Measurements from ENCODE around the gene PRKCB.

Gene PRKCB

DNA sequence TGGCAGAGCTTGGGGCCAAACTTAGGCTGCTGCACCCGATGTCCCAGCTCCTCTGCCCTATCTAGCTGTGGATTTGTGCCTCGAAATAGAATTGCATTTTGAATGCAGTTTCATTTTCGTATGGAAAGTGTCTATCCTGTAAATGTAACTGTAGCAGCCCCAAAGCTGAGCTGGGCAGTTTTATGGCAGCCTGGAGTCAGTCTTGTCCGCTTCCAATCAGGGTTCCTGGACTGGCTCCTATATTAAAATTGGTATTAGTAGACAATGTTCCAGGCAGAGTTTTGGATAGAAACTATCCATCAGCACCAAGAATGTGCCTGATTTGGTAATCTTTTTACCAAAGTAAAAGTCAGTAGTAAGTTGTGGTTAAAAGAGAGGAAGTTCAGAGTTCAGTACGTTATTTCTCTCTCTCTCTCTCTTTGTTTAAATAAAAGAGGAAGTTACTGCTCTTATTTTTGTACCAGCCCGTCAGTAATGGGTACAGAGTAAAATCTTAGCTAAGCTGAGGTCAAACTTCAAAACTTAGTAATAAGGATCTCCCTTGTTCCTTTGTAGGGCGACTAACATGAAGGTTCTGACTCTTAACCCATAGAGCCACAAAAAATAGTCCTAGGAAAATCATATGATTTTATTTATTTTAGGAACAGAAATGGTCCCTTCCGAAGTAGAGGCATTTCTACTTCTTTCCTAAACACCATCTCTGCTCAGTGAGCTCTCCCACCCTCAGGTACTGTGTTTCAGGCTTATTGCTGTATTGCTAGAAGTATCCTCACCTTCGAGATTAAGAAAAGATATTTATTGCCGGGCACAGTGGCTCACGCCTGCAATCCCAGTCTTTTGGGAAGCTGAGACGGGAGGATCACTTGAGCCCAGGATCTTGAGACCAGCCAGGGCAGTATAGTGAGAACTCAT, 28.0 kb downstream of the PRKCB start:
- Histone ChIP-seq H3K9ac (ENCODE audit: low read depth, low read length, poor library complexity, severe bottlenecking) (peak overlapping the region; percentile 69), H3K9me3 (ENCODE audit: insufficient read depth, low read depth, low read length) (no peaks in the 10 kb centered on the region), H3K27me3 (ENCODE audit: insufficient read depth, low read length, poor library complexity, severe bottlenecking) (no peaks in the 10 kb centered on the region), H3K9me2 (replicated peaks; ENCODE audit: low read depth, low read length) (no peaks in the 10 kb centered on the region), H3K4me2 (ENCODE audit: low read depth, low read length, poor library complexity, severe bottlenecking) (peak overlapping the region; percentile 97), H4K20me1 (ENCODE audit: insufficient read depth, low read length, poor library complexity, severe bottlenecking) (no peaks in the 10 kb centered on the region), H3K36me3 (ENCODE audit: insufficient read depth, low read length) (no peaks in the 10 kb centered on the region), H3F3A (ENCODE audit: low read depth) (no peaks in the 10 kb centered on the region), H2AFZ (ENCODE audit: low read length) (peak overlapping the region; percentile 64), H3K4me1 (ENCODE audit: insufficient read depth, low read length, poor library complexity, severe bottlenecking) (peaks cover 62% of the 10 kb centered on the region), H3K79me2 (ENCODE audit: insufficient read depth, low read length) (peaks cover 92% of the 10 kb centered on the region), H3K4me3 (ENCODE audit: low read length, poor library complexity, severe bottlenecking) (peak overlapping the region; percentile 77)
- TF ChIP-seq CTCF (conservative IDR thresholded peaks at IDR 0.05; ENCODE audit: low read length) = no peak
- TF ChIP-seq EZH2phosphoT487 (IDR thresholded peaks at IDR 0.05; ENCODE audit: borderline replicate concordance) = no peak

GRCh38 chr16:23865853-23866252, 30.1 kb downstream of the PRKCB start:
- H3K4me1 ChIP-seq (ENCODE audit: insufficient read depth, low read length, poor library complexity, severe bottlenecking) = peaks cover 58% of the 10 kb centered on the region
- H3K9ac ChIP-seq (ENCODE audit: low read depth, low read length, poor library complexity, severe bottlenecking) = no peak overlapping the region
- H3F3A ChIP-seq (ENCODE audit: low read depth) = no peaks in the 10 kb centered on the region
- no peaks in the 10 kb centered on the region for H3K9me2 ChIP-seq (replicated peaks; ENCODE audit: low read depth, low read length)
- no peak overlapping the region for H3K4me3 ChIP-seq (ENCODE audit: low read length, poor library complexity, severe bottlenecking)
- H4K20me1 ChIP-seq (ENCODE audit: insufficient read depth, low read length, poor library complexity, severe bottlenecking) = no peaks in the 10 kb centered on the region
- TF ChIP-seq CTCF (conservative IDR thresholded peaks at IDR 0.05; ENCODE audit: low read length) (no peak), EZH2phosphoT487 (IDR thresholded peaks at IDR 0.05; ENCODE audit: borderline replicate concordance) (no peak)
- H3K27me3 ChIP-seq (ENCODE audit: insufficient read depth, low read length, poor library complexity, severe bottlenecking) = no peaks in the 10 kb centered on the region
- no peaks in the 10 kb centered on the region for H3K36me3 ChIP-seq (ENCODE audit: insufficient read depth, low read length)
- H3K4me2 ChIP-seq (ENCODE audit: low read depth, low read length, poor library complexity, severe bottlenecking) = no peak overlapping the region
- H2AFZ ChIP-seq (ENCODE audit: low read length) = no peak overlapping the region
- no peaks in the 10 kb centered on the region for H3K9me3 ChIP-seq (ENCODE audit: insufficient read depth, low read depth, low read length)
- peaks cover 93% of the 10 kb centered on the region for H3K79me2 ChIP-seq (ENCODE audit: insufficient read depth, low read length)

DNA sequence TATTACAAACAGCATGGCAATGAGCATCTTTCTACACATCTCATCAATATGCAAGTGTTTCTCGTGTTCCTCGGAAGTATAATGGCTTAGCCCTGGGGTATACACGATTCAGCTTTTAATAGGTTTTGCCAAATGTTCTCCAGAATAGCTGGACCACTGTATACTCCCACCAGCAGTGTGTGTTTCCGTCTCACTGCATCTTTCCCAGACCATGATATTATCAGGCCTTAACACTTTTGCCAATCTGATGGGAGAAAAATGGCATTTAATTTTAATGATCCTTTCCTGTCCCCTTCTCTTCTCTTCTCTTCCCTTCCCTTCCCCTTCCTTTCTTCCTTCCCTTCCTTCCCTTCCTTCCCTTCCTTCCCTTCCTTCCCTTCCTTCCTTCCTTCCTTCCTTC, 30.8 kb downstream of the PRKCB start:
- no peaks in the 10 kb centered on the region for H3F3A ChIP-seq (ENCODE audit: low read depth)
- no peaks in the 10 kb centered on the region for H3K36me3 ChIP-seq (ENCODE audit: insufficient read depth, low read length)
- H3K9me2 ChIP-seq (replicated peaks; ENCODE audit: low read depth, low read length) = no peaks in the 10 kb centered on the region
- H3K9me3 ChIP-seq (ENCODE audit: insufficient read depth, low read depth, low read length) = no peaks in the 10 kb centered on the region
- H3K79me2 ChIP-seq (ENCODE audit: insufficient read depth, low read length) = peaks cover 92% of the 10 kb centered on the region
- no peak overlapping the region for H3K9ac ChIP-seq (ENCODE audit: low read depth, low read length, poor library complexity, severe bottlenecking)
- H3K27me3 ChIP-seq (ENCODE audit: insufficient read depth, low read length, poor library complexity, severe bottlenecking) = no peaks in the 10 kb centered on the region
- H3K4me3 ChIP-seq (ENCODE audit: low read length, poor library complexity, severe bottlenecking) = no peak overlapping the region
- no peak overlapping the region for H3K4me2 ChIP-seq (ENCODE audit: low read depth, low read length, poor library complexity, severe bottlenecking)
- no peaks in the 10 kb centered on the region for H4K20me1 ChIP-seq (ENCODE audit: insufficient read depth, low read length, poor library complexity, severe bottlenecking)
- TF ChIP-seq EZH2phosphoT487 (IDR thresholded peaks at IDR 0.05; ENCODE audit: borderline replicate concordance) = no peak
- TF ChIP-seq CTCF (conservative IDR thresholded peaks at IDR 0.05; ENCODE audit: low read length) = no peak
- no peak overlapping the region for H2AFZ ChIP-seq (ENCODE audit: low read length)
- peaks cover 55% of the 10 kb centered on the region for H3K4me1 ChIP-seq (ENCODE audit: insufficient read depth, low read length, poor library complexity, severe bottlenecking)
